ENCODE data around the gene GNAI3.

The GNAI3 gene

GRCh38 chr1:109548321-109549267 is at the start of gene GNAI3:
GNAI3 (plus strand) TSS chr1:109548615; CDS start chr1:109548721, 106 bp downstream.
- peak; percentile 82 to 86 (median 86) for DNase-seq (ENCODE audit: low read depth in 3 of 3, low spot score in 1 of 3)

DNA sequence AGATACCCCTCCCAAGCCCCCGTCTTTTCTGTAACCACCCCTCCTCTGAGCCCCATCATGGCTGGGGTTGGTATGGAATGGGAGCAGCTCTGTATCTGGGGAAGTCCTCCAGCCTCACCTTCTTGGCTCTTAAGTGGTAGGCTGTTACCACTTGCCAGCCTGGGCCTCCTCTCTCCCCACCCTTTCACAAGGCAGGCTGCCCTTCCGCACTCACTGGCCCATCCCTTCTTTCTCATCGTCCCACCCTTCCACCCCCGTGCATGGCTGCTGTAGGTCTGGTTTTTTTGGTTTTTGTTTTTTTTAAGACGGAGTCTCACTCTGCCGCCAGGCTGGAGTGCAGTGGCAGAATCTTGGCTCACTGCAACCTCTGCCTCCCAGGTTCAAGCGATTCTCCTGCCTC is 49.3 kb upstream of the GNAI3 start:
- no peak for DNase-seq (ENCODE audit: low read depth in 3 of 3, low spot score in 1 of 3)

GRCh38 chr1:109499661-109500536 is 48.5 kb upstream of the GNAI3 start:
- peak in 1 of 3 donors; percentile 38 for DNase-seq (ENCODE audit: low read depth in 3 of 3, low spot score in 1 of 3)

GRCh38 chr1:109500941-109501381 is 47.5 kb upstream of the GNAI3 start:
- DNase-seq (ENCODE audit: low read depth in 3 of 3, low spot score in 1 of 3): no peak

DNA sequence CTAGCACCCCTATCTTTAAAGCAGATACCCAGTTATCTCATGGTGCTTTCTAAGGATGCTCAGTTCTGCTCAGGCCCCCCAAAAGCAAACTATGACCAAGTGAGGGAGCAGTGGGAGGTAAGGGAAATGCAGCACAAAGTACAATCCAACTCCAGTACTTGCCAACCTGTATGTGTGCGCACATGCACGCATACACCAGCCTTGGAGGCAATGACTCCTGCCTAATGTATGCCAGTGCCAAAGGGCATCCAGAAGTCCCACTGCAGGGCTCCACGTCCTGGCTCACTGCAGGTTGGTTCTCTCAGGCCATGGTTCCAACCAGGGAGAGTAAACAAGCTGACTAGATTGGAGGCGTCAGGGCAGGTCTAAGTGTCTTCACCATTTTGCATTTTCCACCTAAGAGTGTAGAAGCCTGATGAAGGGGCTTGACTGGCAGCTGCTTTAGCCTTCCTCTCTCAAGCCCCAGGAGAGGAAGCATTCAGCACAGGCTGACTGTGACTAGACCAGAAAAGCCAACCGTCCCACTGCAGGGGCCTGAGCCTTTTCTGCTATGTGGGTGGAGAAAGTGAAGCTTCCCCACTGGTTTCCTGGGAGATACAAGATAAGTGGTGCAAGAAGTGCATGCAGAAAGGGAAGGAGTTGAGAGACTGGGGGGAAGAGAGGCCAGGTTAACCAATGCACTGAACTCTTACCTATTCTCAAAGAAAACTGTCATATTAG is 46.6 kb upstream of the GNAI3 start:
- no peak for DNase-seq (ENCODE audit: low read depth in 3 of 3, low spot score in 1 of 3)

- peak in 1 of 3 donors; percentile 43 for DNase-seq (ENCODE audit: low read depth in 3 of 3, low spot score in 1 of 3)
Measured at GRCh38 chr1:109502364-109502851, 46.0 kb upstream of the GNAI3 start.

GRCh38 chr1:109503935-109504334 is 44.5 kb upstream of the GNAI3 start:
- DNase-seq (ENCODE audit: low read depth in 3 of 3, low spot score in 1 of 3): no peak

GRCh38 chr1:109504974-109505373 is 43.4 kb upstream of the GNAI3 start:
- no peak for DNase-seq (ENCODE audit: low read depth in 3 of 3, low spot score in 1 of 3)

DNA sequence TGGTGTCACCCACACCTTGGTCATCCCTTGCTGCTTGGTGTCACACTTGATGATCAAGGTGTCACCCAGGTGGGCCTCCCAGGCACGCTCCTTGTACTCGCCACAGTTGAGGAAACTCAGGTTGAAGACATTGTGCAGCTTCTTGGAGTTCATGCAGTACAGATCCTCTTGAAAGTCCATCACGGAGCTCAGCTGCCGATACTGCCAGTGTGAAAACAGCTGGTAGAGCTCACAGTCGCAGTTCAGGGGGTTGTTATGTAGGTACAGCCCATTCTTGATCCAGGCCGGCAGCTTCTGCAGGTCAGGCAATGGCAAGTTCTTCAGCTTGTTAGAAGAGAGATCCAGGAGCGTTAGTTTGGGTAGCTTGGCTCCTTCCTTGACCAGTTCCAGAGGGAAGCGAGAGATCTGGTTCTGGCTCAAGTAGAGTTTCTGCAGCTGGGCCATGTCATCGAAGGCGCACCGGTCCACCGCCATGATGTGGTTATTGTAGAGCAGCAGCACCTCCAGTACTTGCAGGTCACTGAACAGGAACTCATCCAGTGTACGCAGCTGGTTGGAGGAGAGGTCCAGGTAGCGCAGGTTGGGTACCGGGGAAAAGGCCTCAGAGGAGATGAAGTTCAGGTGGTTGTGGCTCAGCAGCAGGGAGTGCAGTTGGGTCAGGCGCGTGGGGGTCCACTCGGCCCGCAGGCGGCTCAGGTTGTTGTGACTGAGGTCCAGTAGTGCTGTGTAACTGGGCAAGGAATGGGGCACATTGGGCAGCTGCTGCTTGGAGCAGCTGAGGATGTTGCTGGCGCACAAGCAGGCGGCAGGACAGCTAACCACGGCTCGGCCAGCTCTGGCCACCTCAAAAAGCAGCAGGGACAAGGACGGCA is 40.2 kb upstream of the GNAI3 start:
- no peak for DNase-seq (ENCODE audit: low read depth in 3 of 3, low spot score in 1 of 3)

- DNase-seq (ENCODE audit: low read depth in 3 of 3, low spot score in 1 of 3): no peak
Measured at GRCh38 chr1:109508873-109509175, 39.6 kb upstream of the GNAI3 start.

DNA sequence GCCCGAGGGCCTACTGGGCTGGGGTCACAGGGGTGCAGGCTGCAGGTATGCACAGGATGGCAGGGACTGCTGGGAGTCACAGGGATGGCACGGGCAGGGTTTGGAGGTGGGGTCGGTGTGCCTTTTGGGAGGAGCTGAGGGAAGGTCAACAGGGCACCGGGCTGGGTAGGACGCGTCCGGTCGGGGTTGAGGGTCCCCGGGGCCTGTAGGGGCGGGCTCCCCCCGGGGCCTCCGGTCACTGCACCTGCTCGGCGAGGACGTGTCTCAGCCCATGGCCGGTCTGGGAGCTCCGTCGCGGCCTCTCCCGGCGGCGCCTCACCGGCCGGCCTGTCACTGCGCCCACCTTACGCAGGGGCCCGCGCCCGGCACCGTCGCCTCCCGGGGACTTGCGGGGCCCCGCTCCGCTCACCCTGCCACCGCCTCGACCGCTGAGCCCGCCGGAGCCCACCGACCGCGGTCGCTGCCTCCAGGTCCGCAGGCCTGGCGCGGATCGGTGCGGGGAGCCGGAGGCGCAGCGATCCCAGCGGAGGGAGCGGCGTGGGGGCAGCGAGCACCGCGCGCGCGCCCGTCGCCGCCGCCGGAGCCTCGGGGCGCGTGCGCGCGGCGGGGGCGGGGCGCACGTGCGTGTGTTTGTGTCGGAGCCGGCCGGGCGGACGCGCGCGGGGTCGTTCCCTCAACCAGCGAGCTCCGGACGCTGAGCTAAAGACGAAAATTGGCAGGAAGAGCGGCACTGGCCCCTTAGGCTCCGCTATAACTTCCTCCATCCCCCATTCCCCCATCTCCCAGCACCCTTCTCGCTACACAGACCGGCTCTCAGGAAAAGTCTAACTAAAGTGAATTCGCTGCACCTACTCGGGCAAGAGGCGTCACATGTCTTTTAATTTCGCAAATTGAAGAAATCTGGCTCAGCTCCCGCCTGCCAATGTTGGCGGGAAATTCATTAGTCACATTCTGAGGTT is 39.0 kb upstream of the GNAI3 start, which contains the start of gene AMIGO1:
TSS of gene AMIGO1 (minus strand) at position 552 of the 959 bp plus-strand sequence. CDS start 815 bp downstream, outside the sequence.
- DNase-seq (ENCODE audit: low read depth in 3 of 3, low spot score in 1 of 3): peak in 1 of 3 donors; percentile 59

GRCh38 chr1:109513110-109513710 is 35.2 kb upstream of the GNAI3 start:
- DNase-seq (ENCODE audit: low read depth in 3 of 3, low spot score in 1 of 3): no peak

- DNase-seq (ENCODE audit: low read depth in 3 of 3, low spot score in 1 of 3): no peak
Measured at GRCh38 chr1:109514846-109515245, 33.6 kb upstream of the GNAI3 start.

DNA sequence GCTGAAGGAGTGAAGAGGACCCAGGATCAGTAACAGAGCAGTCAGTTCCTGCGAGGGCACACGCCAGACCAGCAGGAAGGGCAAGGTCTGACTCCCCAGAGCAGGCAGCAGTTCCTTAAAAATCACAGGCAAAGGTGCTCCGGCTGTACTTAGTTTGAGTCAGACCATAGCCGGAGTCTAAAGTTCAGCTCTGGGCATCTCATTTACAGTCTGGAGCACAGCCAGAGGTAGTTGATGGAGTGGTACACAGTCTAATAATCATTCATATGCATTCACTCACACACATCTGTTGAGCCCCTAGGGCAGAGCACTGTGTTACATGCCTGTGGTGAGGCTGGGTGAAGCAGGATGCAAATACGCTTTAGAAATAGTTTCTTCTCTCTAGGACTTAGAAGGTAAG is 31.5 kb upstream of the GNAI3 start:
- DNase-seq (ENCODE audit: low read depth in 3 of 3, low spot score in 1 of 3): no peak

- DNase-seq (ENCODE audit: low read depth in 3 of 3, low spot score in 1 of 3): no peak
Measured at GRCh38 chr1:109517337-109517736, 31.1 kb upstream of the GNAI3 start.

GRCh38 chr1:109521002-109521951 is 27.1 kb upstream of the GNAI3 start:
- DNase-seq (ENCODE audit: low read depth in 3 of 3, low spot score in 1 of 3): no peak

GRCh38 chr1:109522026-109522425 is 26.4 kb upstream of the GNAI3 start:
- DNase-seq (ENCODE audit: low read depth in 3 of 3, low spot score in 1 of 3): no peak

Measured in stimulated activated CD4-positive, alpha-beta T cell treated with anti-CD3 and anti-CD28 coated beads, TNF-alpha, amount 100 ng/mL, for 1 hour (primary cell).